Amniotic epithelial cell (primary cell): Measurements from ENCODE around the gene KCNJ15.

Source experiments
- DNase-seq: peaks from one replicate; pipeline ENCODE4 v3.0.0-alpha.2; 2010; ENCODE audit warnings: low read depth

The KCNJ15 gene

DNA sequence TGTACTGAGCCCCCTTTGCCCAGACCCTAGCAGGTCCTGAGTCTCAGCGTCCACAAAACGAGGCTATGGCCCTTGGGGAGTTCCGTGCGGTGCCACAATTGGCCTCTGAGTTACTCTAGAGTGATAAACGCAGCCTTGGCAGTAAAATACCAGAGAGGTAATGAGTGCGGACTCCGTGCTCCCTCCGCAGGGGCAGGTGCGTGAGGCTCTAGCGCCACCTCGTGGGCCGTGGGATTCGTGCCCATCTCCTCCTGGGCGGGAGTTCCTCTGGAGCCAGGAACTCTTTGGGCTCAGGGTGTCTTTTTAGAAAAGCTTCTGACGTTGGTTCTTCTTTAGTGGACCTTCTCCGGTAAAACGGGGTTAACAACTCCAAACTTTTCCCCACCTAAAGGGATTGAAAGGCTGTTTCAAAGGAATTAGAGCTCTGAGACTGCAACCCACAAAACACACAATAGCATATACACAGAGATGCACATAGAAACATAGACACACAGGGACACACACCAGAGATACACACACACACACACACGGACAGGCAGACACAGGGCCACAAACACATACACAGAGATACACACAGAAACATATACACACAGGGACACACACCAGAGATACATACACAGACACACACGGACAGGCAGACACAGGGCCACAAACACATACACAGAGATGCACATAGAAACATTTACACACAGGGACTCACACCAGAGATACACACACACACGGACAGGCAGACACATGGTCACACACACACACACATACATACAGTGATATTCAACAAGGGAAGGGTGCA is 99.4 kb downstream of the KCNJ15 start:
- peak; percentile 53 for DNase-seq
